Measurements from ENCODE around the gene ATP11A. TPM values are rescaled to one million over a fixed set of nuclear protein-coding genes. Genes with fewer than 3 reads are reported as not detected.

ATP11A gene
- total RNA-seq, 2 donors from 2014 or later: 10.9 to 89.3 TPM

- H3K9me3 ChIP-seq: no peaks in the 10 kb centered on the region
- intact Hi-C loops (cut with DNase I): no loop called here
- no peak for TF ChIP-seq POLR2AphosphoS5 (IDR thresholded peaks at IDR 0.05)
- TF ChIP-seq POLR2A (IDR thresholded peaks at IDR 0.05): no peak
- no peak for TF ChIP-seq CTCF (IDR thresholded peaks at IDR 0.05)
- 92% methylated on average over 29 of the region's 29 CpGs for WGBS
- no peak for DNase-seq (ENCODE audit: low spot score)
- no peaks in the 10 kb centered on the region for H3K4me1 ChIP-seq (replicated peaks)
- no peak overlapping the region for H3K27ac ChIP-seq
- no peak overlapping the region for H3K4me3 ChIP-seq
- H3K36me3 ChIP-seq: no peaks in the 10 kb centered on the region
- H3K27me3 ChIP-seq (replicated peaks; ENCODE audit: insufficient read depth): no peaks in the 10 kb centered on the region
Observed at GRCh38 chr13:112746044-112746443, 56.2 kb downstream of the ATP11A start.

- H3K27me3 ChIP-seq (replicated peaks; ENCODE audit: insufficient read depth): no peaks in the 10 kb centered on the region
- intact Hi-C loops (cut with DNase I): no loop called here
- DNase-seq (ENCODE audit: low spot score): no peak
- TF ChIP-seq CTCF (IDR thresholded peaks at IDR 0.05) (no peak), POLR2AphosphoS5 (IDR thresholded peaks at IDR 0.05) (no peak), POLR2A (IDR thresholded peaks at IDR 0.05) (no peak)
- H3K9me3 ChIP-seq: no peaks in the 10 kb centered on the region
- H3K4me3 ChIP-seq: no peak overlapping the region
- H3K4me1 ChIP-seq (replicated peaks): no peaks in the 10 kb centered on the region
- 71% methylated on average over 9 of the region's 9 CpGs for WGBS
- H3K36me3 ChIP-seq: no peaks in the 10 kb centered on the region
- no peak overlapping the region for H3K27ac ChIP-seq
Observed at GRCh38 chr13:112747256-112747655, 57.4 kb downstream of the ATP11A start.

GRCh38 chr13:112748947-112749735, 59.3 kb downstream of the ATP11A start:
- no peaks in the 10 kb centered on the region for H3K9me3 ChIP-seq
- no peaks in the 10 kb centered on the region for H3K27me3 ChIP-seq (replicated peaks; ENCODE audit: insufficient read depth)
- 56% methylated on average over 12 of the region's 18 CpGs for whole genome bisulfite sequencing
- H3K27ac ChIP-seq: no peak overlapping the region
- H3K4me1 ChIP-seq (replicated peaks): no peaks in the 10 kb centered on the region
- no peak overlapping the region for H3K4me3 ChIP-seq
- no peaks in the 10 kb centered on the region for H3K36me3 ChIP-seq
- DNase-seq (ENCODE audit: low spot score): no peak
- TF ChIP-seq CTCF (IDR thresholded peaks at IDR 0.05) (no peak), POLR2AphosphoS5 (IDR thresholded peaks at IDR 0.05) (no peak), POLR2A (IDR thresholded peaks at IDR 0.05) (no peak)
- intact Hi-C loops (cut with DNase I): no loop called here

- TF ChIP-seq POLR2A (IDR thresholded peaks at IDR 0.05): no peak
- no peak for TF ChIP-seq POLR2AphosphoS5 (IDR thresholded peaks at IDR 0.05)
- TF ChIP-seq CTCF (IDR thresholded peaks at IDR 0.05): no peak
- intact Hi-C loops (cut with DNase I): no loop called here
- Histone ChIP-seq H3K9me3 (no peaks in the 10 kb centered on the region), H3K4me1 (replicated peaks) (no peaks in the 10 kb centered on the region), H3K27ac (no peak overlapping the region), H3K27me3 (replicated peaks; ENCODE audit: insufficient read depth) (no peaks in the 10 kb centered on the region), H3K4me3 (no peak overlapping the region), H3K36me3 (no peaks in the 10 kb centered on the region)
- WGBS: 85% methylated on average over 10 of the region's 10 CpGs
- DNase-seq (ENCODE audit: low spot score): no peak
Observed at GRCh38 chr13:112750570-112750969, 60.7 kb downstream of the ATP11A start.

GRCh38 chr13:112751617-112752016, 61.8 kb downstream of the ATP11A start:
- WGBS: 94% methylated on average over 7 of the region's 7 CpGs
- Histone ChIP-seq H3K9me3 (no peaks in the 10 kb centered on the region), H3K27ac (no peak overlapping the region), H3K36me3 (no peaks in the 10 kb centered on the region), H3K4me3 (no peak overlapping the region), H3K27me3 (replicated peaks; ENCODE audit: insufficient read depth) (no peaks in the 10 kb centered on the region), H3K4me1 (replicated peaks) (no peaks in the 10 kb centered on the region)
- DNase-seq (ENCODE audit: low spot score): no peak
- TF ChIP-seq POLR2AphosphoS5 (IDR thresholded peaks at IDR 0.05) (no peak), CTCF (IDR thresholded peaks at IDR 0.05) (no peak), POLR2A (IDR thresholded peaks at IDR 0.05) (no peak)
- intact Hi-C loops (cut with DNase I): no loop called here
